ENCODE data around the gene LEF1. TPM values are rescaled to one million over a fixed set of nuclear protein-coding genes. Genes with fewer than 3 reads are reported as not detected.
A peak's percentile ranks its signal among the peaks of the same experiment; 100 is the strongest.

The LEF1 gene
- total RNA-seq, 1 experiment from 2014 or later = 0.54 TPM

- POLR2A ChIA-PET = no interaction called here
- intact Hi-C loops (cut with micrococcal nuclease; ENCODE audit: unreplicated experiment) = no loop called here
Observed at GRCh38 chr4:108156391-108156790, 12.3 kb downstream of the LEF1 start.

GRCh38 chr4:108155373-108155772 is 13.4 kb downstream of the LEF1 start:
- in situ Hi-C loops (cut with HindIII; ENCODE audit: low pct_unique_long_range_greater_than_20kb, low sequenced_read_pairs) (no loop called here), intact Hi-C loops (cut with micrococcal nuclease; ENCODE audit: unreplicated experiment) (no loop called here)
- Histone ChIP-seq H3K27ac (ENCODE audit: low read length) (no peak overlapping the region), H3K4me1 (ENCODE audit: control insufficient read depth, insufficient read depth, low read length) (no peaks in the 10 kb centered on the region), H3K4me3 (ENCODE audit: low read depth in 2 of 2, low read length in 2 of 2) (no peak overlapping the region), H3K36me3 (ENCODE audit: control insufficient read depth, insufficient read depth, low read length) (no peaks in the 10 kb centered on the region), H3K9me3 (ENCODE audit: control insufficient read depth, insufficient read depth, low read depth, low read length) (no peaks in the 10 kb centered on the region), H3K27me3 (ENCODE audit: control insufficient read depth, insufficient read depth, low read length) (peaks cover 5% of the 10 kb centered on the region)
- POLR2A ChIA-PET = no interaction called here
- TF ChIP-seq CTCF (IDR thresholded peaks at IDR 0.05) = 0 out of 2 replicates have a peak, but pooled peaks have one; percentile 10
- TF ChIP-seq POLR2AphosphoS5 (IDR thresholded peaks at IDR 0.05; ENCODE audit: low read depth, low read length) = no peak
- BruUV-seq (replicated peaks) = no TSS peak
- CTCF ChIA-PET = no interaction called here
- DNase-seq (ENCODE audit: low read depth, low spot score) = no peak
- no peak for ATAC-seq

More at GRCh38 chr4:108156391-108156790, 12.3 kb downstream of the LEF1 start:
- TF ChIP-seq REST (IDR thresholded peaks at IDR 0.05; ENCODE audit: insufficient read depth in 1 of 2, low read depth in 2 of 2, low read length in 1 of 2) (no peak), POLR2AphosphoS5 (IDR thresholded peaks at IDR 0.05; ENCODE audit: low read depth, low read length) (no peak), CTCF (IDR thresholded peaks at IDR 0.05) (no peak), TCF7L2 (IDR thresholded peaks at IDR 0.05; ENCODE audit: low read depth, low read length) (no peak), SIN3A (IDR thresholded peaks at IDR 0.05; ENCODE audit: borderline replicate concordance, insufficient read depth, low read depth, low read length) (no peak)
- H3K4me1 ChIP-seq (ENCODE audit: control insufficient read depth, insufficient read depth, low read length) = no peaks in the 10 kb centered on the region
- no peaks in the 10 kb centered on the region for H3K9me3 ChIP-seq (ENCODE audit: control insufficient read depth, insufficient read depth, low read depth, low read length)
- H3K27ac ChIP-seq (ENCODE audit: low read length) = no peak overlapping the region
- DNase-seq (ENCODE audit: low read depth, low spot score) (no peak), ATAC-seq (no peak)
- H3K27me3 ChIP-seq (ENCODE audit: control insufficient read depth, insufficient read depth, low read length) = peaks cover 5% of the 10 kb centered on the region; the same call in 1 of the 2 replicates
- H3K36me3 ChIP-seq (ENCODE audit: control insufficient read depth, insufficient read depth, low read length) = no peaks in the 10 kb centered on the region
- CTCF ChIA-PET = no interaction called here
- H3K4me3 ChIP-seq (ENCODE audit: low read depth in 2 of 2, low read length in 2 of 2) = no peak overlapping the region
- no TSS peak for BruUV-seq (replicated peaks)
- in situ Hi-C loops (cut with HindIII; ENCODE audit: low pct_unique_long_range_greater_than_20kb, low sequenced_read_pairs) = no loop called here
